Stimulated activated CD4-positive, alpha-beta T cell treated with anti-CD3 and anti-CD28 coated beads, Interleukin-15, amount 100 ng/mL, for 24 hours (primary cell): Measurements from ENCODE around the gene FOXC1.

Experiments used
- DNase-seq: peaks from one replicate; pipeline ENCODE4 v3.0.0-alpha.2; 2020

FOXC1 gene

DNA sequence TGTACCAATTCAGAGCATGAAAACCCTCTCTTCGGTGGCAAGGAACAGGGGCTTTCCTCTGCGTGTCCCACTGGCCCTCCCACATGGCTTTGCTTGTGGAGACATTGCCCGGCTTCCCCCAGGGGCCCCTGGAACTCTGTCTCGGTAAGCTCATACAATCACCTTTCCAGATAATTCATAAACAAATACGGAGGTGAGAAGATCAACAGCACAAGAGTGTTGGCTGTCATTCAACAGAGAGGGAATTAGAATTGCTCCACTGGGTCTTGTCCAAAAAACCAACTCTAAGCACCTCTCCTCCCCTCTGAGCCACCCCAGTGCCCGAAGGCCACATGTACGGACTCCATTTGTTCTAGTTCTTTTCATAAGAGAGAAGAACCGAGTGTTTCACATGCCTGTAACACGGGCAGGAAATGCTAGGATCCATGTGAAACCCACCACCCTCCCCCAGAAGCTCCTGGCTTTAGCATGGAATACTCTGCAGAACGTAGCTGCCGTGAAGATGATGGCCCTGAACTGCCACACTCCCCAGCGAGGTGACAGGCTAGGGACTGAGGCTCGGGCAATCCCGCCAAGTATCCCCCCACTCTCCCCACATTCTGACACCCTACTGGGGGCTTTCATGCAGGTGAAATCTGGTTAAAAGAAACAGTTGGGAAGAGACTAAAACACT, 24.6 kb upstream of the FOXC1 start:
- no peak for DNase-seq

- DNase-seq, result no peak
These were observed 24.1 kb upstream of the FOXC1 start for GRCh38 chr6:1585669-1586049.

DNA sequence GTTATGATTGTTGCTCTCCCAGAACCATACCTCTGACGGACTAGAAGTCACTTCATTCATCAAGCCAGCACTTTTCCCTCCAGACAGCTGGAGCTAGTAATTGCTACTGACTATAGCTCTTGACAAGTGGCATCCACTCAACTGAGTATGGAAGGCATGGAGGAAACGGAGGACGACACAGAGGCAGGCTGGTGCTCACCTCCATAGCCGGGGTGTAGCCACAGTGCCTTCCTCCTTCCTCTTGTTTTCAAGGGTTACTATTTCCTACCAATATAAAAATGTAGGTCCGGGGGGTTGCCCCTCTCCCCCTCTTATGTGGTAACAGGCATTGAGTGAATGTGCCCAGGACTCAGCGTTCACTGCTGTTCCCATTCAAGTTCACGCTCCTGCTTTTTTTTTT, 23.5 kb upstream of the FOXC1 start:
- DNase-seq, result no peak

DNA sequence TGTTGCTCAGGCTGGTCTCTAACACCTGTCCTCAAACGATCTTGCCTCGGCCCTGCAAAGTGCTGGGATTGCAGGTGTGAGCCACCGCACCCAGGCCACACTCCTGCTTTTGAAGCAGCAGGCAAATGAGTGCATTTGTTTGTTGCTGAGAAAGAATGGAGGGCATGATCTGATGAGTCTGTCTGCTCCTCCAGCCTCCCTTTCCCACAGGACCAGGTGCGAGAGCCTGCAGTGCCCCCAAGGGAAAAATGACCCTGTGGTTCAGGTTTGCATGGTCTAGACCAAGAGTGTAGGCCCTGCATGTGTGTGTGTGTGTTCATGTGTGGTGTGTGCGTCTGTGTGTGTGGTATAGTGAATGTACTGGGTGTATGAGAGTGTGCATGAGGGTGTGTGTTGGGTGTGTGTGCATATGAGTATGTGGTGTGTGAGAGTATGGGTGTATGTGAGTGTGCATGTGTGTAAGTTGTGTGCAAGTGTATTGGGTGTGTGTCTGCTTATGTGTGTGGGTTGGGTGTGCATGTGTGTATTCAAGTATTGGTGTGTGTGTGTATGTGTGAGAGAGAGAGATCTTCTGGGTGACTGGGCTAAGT, 22.8 kb upstream of the FOXC1 start:
- no peak for DNase-seq

DNA sequence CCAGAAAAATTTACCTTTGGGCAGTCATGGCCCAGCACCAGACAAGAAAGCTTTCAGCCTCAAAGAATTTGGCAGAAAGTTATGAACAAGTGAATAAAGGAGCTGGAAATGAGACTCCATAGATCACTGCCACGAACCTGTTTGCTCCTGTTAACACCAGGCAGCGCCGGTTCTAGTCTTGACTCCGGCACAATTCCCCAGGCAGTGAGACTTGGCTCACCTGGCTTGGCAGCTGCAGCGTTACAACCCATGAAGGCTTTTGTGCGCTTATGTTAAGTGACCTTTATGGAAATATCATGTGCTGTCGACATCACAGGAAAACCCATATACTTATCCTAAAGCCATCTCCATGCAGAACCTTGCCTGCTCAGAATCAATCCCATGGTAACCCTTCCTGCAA, 22.2 kb upstream of the FOXC1 start:
- DNase-seq, result no peak

DNA sequence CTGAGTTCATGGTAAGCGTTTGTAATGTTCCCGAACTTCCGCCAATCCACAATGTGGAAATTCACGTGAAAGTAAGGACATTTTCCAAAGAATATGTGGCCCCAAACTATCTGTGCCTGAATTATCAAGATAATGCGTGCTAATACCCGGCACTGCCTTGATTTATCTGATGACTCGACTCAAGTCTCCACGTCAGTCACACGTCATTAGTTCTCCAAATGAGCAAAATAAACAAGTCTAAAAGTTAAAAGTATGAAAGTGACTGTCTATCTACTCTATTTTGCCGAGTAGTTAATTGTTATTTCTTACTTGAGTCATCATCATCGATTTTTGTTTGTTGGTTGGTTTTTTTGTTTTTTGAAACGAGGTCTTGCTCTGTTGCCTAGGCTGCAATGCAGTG, 21.7 kb upstream of the FOXC1 start:
- no peak for DNase-seq

GRCh38 chr6:1589208-1589607, 20.5 kb upstream of the FOXC1 start:
- DNase-seq, result no peak

DNA sequence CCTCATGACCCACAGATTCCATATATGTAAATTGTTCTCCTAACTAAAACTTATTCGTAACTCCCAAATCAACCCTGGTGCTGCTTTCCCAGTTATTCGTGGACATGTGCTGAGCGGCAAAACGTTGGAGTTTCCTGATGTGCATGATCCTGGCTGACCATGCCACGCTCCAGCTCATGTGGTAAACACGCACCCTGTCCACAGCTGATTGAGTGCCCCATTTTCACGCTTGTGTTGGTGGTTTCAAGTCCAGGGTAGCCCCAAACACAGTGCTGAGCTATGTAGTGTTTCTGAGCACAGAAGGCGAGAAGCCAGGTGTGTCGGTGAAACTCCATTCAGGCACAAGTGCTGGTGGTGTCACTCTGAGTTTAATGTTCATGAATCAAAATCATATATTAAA, 19.1 kb upstream of the FOXC1 start:
- no peak for DNase-seq

DNA sequence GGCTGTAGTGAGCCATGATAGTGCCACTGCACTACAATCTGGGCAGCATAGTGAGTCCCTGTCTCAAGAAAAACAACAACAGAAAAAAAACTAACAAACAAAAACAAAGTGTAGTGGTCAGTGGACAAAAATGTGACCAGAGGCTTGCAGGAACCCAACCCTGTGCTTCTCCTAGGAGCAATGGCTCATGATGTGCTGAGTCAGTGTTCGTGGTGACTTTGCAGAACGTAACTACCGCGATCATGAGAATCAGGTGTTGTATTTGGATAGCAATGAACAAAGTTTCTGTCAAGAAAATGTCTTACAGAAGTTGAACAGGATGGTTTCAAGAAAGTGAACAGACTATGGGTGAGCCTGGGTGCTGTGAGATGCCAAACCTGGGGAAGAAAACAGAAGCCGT, 18.5 kb upstream of the FOXC1 start:
- DNase-seq, result no peak

- no peak for DNase-seq
These were observed 17.8 kb upstream of the FOXC1 start for GRCh38 chr6:1591926-1592325.

GRCh38 chr6:1592852-1593251, 16.9 kb upstream of the FOXC1 start:
- DNase-seq, result no peak

DNA sequence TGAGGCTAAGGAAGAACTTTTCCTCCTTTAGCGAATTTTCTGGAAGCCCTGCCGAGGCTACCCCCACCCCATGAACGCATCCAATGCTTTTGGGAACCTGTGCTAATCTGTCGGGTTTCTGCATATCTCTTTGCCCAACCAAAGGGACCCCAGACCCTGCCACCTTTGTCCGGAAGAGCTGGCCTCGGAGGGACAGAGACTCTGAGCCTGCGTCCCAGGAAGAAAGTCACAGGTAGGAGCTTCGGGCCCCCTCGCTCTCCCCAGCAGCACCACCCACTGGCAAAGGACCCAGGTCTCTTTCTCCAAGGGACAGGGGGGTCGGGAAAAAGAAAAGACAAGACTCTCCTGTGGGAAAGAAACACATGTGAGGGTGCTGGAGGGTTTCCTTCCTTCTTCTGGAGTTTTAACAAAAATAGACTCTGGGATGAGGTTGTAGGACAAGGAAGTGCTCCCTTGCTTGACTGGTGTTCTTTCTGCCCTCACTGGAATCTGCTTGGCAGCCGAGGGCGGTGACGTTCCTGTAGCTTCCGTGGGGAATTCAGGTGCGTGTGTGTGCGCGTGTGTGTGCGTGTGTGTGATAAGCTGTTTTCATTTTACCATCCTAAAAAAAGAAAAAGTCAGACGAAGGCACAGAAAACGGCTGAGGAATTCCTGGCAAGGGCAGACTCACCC, 16.3 kb upstream of the FOXC1 start:
- no peak for DNase-seq

DNA sequence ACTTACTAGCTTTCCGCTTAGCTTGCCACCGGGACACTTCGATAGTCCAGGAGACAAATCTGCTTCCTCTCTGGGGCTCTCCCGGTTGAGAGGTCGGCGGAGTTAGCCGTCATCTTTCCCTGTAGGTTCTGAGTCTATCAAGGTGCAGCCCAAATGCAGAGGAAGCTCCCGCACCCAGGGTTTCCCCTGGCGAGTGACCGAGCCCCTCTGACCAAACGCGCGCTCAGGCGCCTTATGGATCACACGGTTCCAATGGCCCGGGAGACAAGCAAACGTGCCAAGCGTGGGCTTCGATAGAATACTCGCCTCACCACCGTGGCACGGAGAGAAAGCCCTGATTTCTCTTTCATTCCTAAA, 15.8 kb upstream of the FOXC1 start:
- no peak for DNase-seq

- no peak for DNase-seq
These were observed 15.1 kb upstream of the FOXC1 start for GRCh38 chr6:1594445-1595200.

GRCh38 chr6:1595271-1596087, 14.2 kb upstream of the FOXC1 start:
- no peak for DNase-seq

DNA sequence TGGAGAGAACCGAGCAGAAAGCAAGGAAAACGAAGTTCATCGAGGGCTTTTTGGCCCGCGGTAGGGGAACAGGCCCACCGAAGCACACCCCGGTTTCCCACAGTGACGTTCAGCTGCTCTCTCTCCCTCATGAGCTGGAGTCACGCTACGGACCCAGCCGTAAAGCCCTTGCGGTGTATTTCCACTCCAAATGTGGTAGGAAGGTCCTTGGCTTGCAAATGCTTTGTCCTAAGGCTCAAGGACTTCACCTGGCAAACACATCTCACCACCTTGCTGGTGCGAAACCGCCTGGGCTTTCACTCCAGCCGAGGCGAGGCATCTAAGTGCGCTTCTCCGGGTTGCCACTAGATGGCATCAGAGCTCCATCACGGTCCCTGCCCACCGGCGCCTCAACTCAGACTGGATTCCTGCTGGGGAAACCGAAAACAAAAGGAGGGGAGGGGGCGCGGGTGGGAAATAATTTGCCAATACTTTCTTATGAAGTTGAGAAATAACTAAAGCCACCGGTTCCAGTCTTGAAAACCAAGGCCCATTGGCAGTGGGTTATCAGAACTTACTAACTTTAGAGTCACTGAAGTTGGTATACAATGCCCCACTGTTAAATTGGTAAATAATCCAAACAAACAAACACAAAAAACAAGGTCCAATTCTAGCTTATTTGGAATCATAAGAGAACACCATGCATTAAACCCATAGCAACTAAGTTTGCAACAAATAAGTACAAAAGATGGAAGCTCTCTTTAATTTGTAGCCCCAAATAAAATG, 13.4 kb upstream of the FOXC1 start:
- DNase-seq, result peak; percentile 70

DNA sequence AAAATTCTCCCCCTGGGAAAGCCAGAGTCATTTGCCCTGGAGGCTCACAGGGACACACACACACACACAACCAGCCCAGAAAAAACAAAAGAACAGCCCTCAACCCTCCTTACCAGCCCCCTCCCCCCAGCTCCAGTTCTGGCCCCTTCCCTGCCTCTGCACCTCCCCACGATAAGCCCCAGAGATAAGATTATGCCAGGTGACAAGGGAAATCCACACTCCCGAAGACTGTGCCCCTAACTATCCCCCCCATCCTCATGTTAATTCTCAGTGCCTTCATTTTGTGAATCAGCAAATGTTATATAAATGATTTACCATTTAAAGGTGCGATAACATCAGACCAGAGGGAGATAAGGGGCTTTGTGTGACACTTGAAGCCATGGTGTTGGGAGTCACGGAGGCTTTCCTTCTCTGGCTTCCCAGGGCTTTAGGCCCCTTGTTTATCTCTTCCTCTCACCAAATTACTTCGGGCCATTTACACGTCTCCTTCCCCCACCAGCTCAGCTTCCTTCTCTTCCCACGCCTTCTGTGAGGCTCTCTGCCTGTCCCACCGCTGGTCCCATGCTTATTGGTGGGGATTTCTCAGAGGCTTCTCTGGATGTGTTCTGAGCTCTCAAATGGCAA, 12.5 kb upstream of the FOXC1 start:
- DNase-seq, result no peak

DNA sequence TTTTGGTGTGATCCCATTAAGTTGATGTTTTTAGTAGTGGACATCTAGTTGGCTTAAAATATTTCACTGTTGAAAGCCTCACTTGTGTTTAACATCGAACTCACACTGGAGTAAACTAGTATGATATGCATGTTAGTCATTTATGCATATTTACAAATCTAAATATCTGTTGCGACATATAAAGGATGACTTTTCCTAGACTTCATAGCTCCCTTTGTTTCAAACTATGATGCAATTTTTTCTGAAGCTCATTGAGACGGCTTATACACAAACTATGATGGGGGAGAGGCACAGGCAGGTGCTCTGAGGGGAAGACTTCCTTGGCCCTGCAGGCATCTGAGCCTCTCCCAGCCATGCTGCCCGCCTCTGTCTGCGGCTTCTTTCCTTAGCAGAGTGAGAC, 11.8 kb upstream of the FOXC1 start:
- DNase-seq, result no peak

- DNase-seq, result no peak
These were observed 11.3 kb upstream of the FOXC1 start for GRCh38 chr6:1598433-1598832.

DNA sequence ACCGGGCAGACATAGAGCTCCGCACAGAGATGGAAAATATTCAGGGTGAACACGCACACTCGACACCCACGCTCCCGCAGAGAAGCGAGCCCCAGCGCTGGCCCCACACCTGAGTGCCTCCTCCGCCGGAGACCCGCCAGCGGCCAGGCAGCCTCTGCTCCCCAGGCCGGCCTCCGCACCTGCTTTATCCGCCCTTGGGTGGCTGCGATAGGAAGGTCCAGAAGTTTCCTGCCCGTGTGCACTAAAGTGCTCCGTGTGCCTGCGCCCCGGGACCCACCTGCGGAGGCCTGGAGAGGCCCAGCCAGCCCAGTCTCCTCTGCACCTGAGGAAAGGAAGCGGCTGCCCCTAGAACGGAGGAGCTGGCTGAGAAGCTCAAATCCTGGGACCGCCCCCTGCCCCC, 10.8 kb upstream of the FOXC1 start:
- no peak for DNase-seq

DNA sequence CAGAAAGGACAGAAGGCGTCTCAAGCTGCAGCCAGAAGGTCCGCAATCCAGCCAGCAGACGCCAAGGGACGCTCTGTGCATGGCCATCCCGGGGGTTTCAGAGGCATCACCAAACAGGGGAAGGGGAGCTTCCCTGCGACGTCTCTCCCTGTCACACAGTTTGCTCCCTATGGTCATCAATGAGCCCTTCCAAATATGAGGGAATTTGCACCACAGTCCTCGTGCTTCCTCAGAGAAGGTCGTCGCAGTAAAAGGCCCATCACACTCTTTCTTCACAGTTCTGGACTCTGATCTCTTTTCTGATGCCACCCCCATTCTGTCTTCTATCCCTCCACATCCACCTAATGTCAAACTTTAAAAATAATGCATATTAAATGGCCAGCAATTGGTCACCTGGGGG, 10.2 kb upstream of the FOXC1 start:
- DNase-seq, result no peak
